HepG2 (cell line): ENCODE measurements around the gene HOXD12. TPM values are rescaled to one million over a fixed set of nuclear protein-coding genes. Genes with fewer than 3 reads are reported as not detected.
A peak's percentile ranks its signal among the peaks of the same experiment; 100 is the strongest.

Source experiments
- ATAC-seq: fragments of 200-7000 bp; cut with Tn5 transposase; 3 replicates; pipeline ENCODE4 v1.9.1; 2020; ENCODE audit warnings: mild to moderate bottlenecking, moderate library complexity
- BruUV-seq: library from RNA; stranded (reverse); fragments of 400-500 nt; replicated peaks from 2 replicates; lab custom pipeline; 2021; lab: Mats Ljungman, UMichigan
- CTCF ChIA-PET: fragments of 300-600 bp; formaldehyde crosslinking; extraction: SDS; loops from one replicate; lab custom pipeline; 2021; ENCODE audit warnings: low total read pairs, inconsistent platforms, low intra/inter-chr PET ratio; lab: Yijun Ruan, JAX
- POLR2A ChIA-PET: fragments of 350-600 bp; sonication (Branson Sonifier 250); formaldehyde crosslinking; loops from one replicate; lab custom pipeline; 2020; ENCODE audit warnings: antibody characterized with exemption, inconsistent platforms; lab: Yijun Ruan, JAX
- DNase-seq: peaks from one replicate; pipeline ENCODE4 v3.0.0-alpha.2; 2015; ENCODE audit warnings: low spot score
- FAIRE-seq: peaks from 3 replicates; lab custom pipeline; 2011; peaks lifted over from hg19 to GRCh38; lab: Jason Lieb, UNC
- H2AFZ ChIP-seq: one replicate; pipeline ENCODE4 v1.6.1; 2011; ENCODE audit warnings: low read length, inconsistent platforms
- H3K27ac ChIP-seq: fragments of 300-600 bp; 3 replicates; pipeline ENCODE4 v1.8.0; 2011; ENCODE audit warnings: mixed run types, mild to moderate bottlenecking, mixed read lengths, low read length, inconsistent platforms; ENCODE audit not compliant: insufficient read depth; ENCODE audit errors: extremely low read length
- H3K27me3 ChIP-seq, 2 experiments: fragments of 200-600 bp in 1 of 2; 2 replicates in 1 of 2; 3 replicates in 1 of 2; pipeline versions ENCODE4 v1.6.0 to v1.8.0; 2011; ENCODE audit warnings: low read length in 2 of 2, mild to moderate bottlenecking in 2 of 2, moderate library complexity in 2 of 2, inconsistent platforms in 1 of 2; ENCODE audit not compliant: insufficient read depth in 2 of 2, control insufficient read depth in 1 of 2
- H3K36me3 ChIP-seq, 2 experiments: fragments of 200-600 bp in 1 of 2; replicated peaks in 1 of 2; 2 replicates in 1 of 2; 3 replicates in 1 of 2; pipeline versions ENCODE4 v1.5.1 to v1.8.0; 2011; ENCODE audit warnings: low read length in 2 of 2, inconsistent platforms in 1 of 2; ENCODE audit not compliant: insufficient read depth in 2 of 2, control insufficient read depth in 1 of 2
- H3K4me1 ChIP-seq: 2 replicates; pipeline ENCODE4 v1.5.1; 2012; ENCODE audit warnings: low read length, inconsistent platforms; ENCODE audit not compliant: insufficient read depth
- H3K4me2 ChIP-seq: 2 replicates; pipeline ENCODE4 v1.6.0; 2011; ENCODE audit warnings: low read depth, low read length, inconsistent platforms
- H3K4me3 ChIP-seq, 3 experiments: fragments of 200-600 bp in 1 of 3; sonication (generic), shearing (Covaris generic) in 1 of 3; replicated peaks in 1 of 3; 2 replicates each; pipeline ENCODE4 v1.5.1; 2011 to 2016; ENCODE audit warnings: low read length in 3 of 3, inconsistent platforms in 2 of 3, low read depth in 2 of 3, mild to moderate bottlenecking in 2 of 3, control low read depth in 1 of 3, mixed read lengths in 1 of 3; ENCODE audit not compliant: insufficient read depth in 1 of 3
- H3K79me2 ChIP-seq: one replicate; pipeline ENCODE4 v1.6.1; 2011; ENCODE audit warnings: low read length, inconsistent platforms; ENCODE audit not compliant: insufficient read depth
- H3K9ac ChIP-seq: 2 replicates; pipeline ENCODE4 v1.6.0; 2011; ENCODE audit warnings: mild to moderate bottlenecking, low read depth, low read length, inconsistent platforms; ENCODE audit not compliant: insufficient read depth
- H3K9me3 ChIP-seq: 2 replicates; pipeline ENCODE4 v1.5.1; 2012; ENCODE audit warnings: mild to moderate bottlenecking, low read length
- H4K20me1 ChIP-seq: 2 replicates; pipeline ENCODE4 v1.6.0; 2011; ENCODE audit warnings: inconsistent platforms, mild to moderate bottlenecking, low read length, moderate library complexity; ENCODE audit not compliant: insufficient read depth
- CEBPZ ChIP-seq: IDR thresholded peaks from 2 replicates; pipeline ENCODE4 v1.6.1; 2012; ENCODE audit warnings: low read length, improper control_type of control experiment
- EZH2 ChIP-seq: conservative IDR thresholded peaks from 2 replicates; pipeline ENCODE4 v1.6.1; 2012; ENCODE audit warnings: mild to moderate bottlenecking, low read depth, low read length, moderate library complexity
- WGBS: methylation state at CpG from one replicate; pipeline ENCODE4 v1.1.6; 2017; ENCODE audit warnings: low lambda C conversion rate; 5-methylcytosine and 5-hydroxymethylcytosine counted together
- in situ Hi-C: cut with HindIII; loops from 2 replicates; pipeline ENCODE4 v1.10.0; 2017; ENCODE audit warnings: low pct_unique_long_range_greater_than_20kb; ENCODE audit not compliant: extremely low pct_ligation_motif_present
- intact Hi-C: fragments of 100-400 bp; cut with micrococcal nuclease; formaldehyde crosslinking; loops from one replicate; pipeline ENCODE4 v1.10.0; 2022; ENCODE audit not compliant: unreplicated experiment
- polyA plus RNA-seq, 8 experiments: library from polyadenylated mRNA; depleted of rRNA in 3 of 8; stranded (reverse) in 7 of 8; unstranded in 1 of 8; fragments of >200 nt; fragmentation: Illumina TruSeq in 4 of 8; extraction: Trizol in 4 of 8; gene quantifications; 2 replicates each; pipeline versions ENCODE4 v1.2.1 to v1.2.3, GENCODE V29; 2011 to 2016; ENCODE audit warnings: low read depth in 4 of 8, missing spikeins in 1 of 8, mixed read lengths in 1 of 8; ENCODE audit not compliant: insufficient read depth in 1 of 8
- total RNA-seq, 5 experiments: library from RNA; depleted of rRNA; stranded (reverse); fragments of >200 nt; fragmentation: Illumina TruSeq; extraction: Trizol; gene quantifications; 2 replicates each; pipeline ENCODE4 v1.2.3, GENCODE V29; 2016; ENCODE audit warnings: low read depth in 1 of 5
- TF ChIP-seq, protein P1 (sequence below): sonication (generic); formaldehyde crosslinking; IDR thresholded peaks from 2 replicates; pipeline ENCODE4 v1.8.1; 2023; ENCODE audit warnings: mild to moderate bottlenecking, moderate library complexity, missing genetic modification reagents
- TF ChIP-seq, protein P2 (sequence below): sonication (generic); formaldehyde crosslinking; IDR thresholded peaks from 2 replicates; pipeline ENCODE4 v1.9.0; 2022; ENCODE audit warnings: missing genetic modification reagents, mild to moderate bottlenecking, borderline replicate concordance

The HOXD12 gene
- total and polyA plus RNA-seq, 2 of the 13 experiments (the other 11 are each of a cell fraction or from before 2014, with no cell fraction given): not detected

- peaks cover 13 to 87% of the 10 kb centered on the region in 2 experiments; a peak in 4 of 5 replicates for H3K27me3 ChIP-seq
- H3K36me3 ChIP-seq: no peaks in the 10 kb centered on the region
- ATAC-seq (no peak), FAIRE-seq (no peak), DNase-seq (no peak)
- H4K20me1 ChIP-seq: no peaks in the 10 kb centered on the region
- POLR2A ChIA-PET: no interaction called here
- no peak overlapping the region for H3K4me3 ChIP-seq
- H3K4me1 ChIP-seq: peaks cover 25% of the 10 kb centered on the region
- no peak overlapping the region for H2AFZ ChIP-seq
- TF ChIP-seq EZH2 (peak; percentile 30; the same call in 1 of the 2 replicates), CEBPZ (no peak)
- TF ChIP-seq, protein P1, sequence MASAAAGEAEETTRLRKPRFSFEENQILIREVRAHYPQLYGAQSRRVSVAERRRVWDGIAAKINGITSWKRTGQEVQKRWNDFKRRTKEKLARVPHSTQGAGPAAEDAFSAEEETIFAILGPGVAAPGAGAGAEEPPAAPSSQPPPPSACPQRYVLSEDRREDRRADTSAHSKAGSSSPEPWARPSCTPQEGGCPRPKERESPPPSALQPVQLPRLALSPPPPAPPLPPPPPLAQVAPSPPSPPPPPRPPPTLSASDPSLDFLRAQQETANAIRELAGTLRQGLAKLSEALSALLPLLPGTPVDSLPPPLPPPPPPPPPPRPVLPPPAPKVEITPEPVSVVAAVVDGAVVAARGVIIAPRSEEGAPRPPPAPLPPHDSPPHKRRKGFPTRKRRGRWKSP: no peak
- TF ChIP-seq, protein P2, sequence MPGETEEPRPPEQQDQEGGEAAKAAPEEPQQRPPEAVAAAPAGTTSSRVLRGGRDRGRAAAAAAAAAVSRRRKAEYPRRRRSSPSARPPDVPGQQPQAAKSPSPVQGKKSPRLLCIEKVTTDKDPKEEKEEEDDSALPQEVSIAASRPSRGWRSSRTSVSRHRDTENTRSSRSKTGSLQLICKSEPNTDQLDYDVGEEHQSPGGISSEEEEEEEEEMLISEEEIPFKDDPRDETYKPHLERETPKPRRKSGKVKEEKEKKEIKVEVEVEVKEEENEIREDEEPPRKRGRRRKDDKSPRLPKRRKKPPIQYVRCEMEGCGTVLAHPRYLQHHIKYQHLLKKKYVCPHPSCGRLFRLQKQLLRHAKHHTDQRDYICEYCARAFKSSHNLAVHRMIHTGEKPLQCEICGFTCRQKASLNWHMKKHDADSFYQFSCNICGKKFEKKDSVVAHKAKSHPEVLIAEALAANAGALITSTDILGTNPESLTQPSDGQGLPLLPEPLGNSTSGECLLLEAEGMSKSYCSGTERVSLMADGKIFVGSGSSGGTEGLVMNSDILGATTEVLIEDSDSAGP: no peak
- H3K9ac ChIP-seq: no peak overlapping the region
- no peak overlapping the region for H3K4me2 ChIP-seq
- intact Hi-C loops: no loop called here
- H3K9me3 ChIP-seq: no peaks in the 10 kb centered on the region
- no peak overlapping the region for H3K27ac ChIP-seq
- in situ Hi-C loops: no loop called here
- no peaks in the 10 kb centered on the region for H3K79me2 ChIP-seq
- BruUV-seq: no TSS peak
- 43% methylated on average over 40 of the region's 40 CpGs for WGBS
- CTCF ChIA-PET: interaction anchor here (0.8 to 2.1 kb wide), 3 partner anchors 395 to 718 kb away, joined by 3 to 26 read pairs (median 4); no protein-coding TSS in a partner anchor
Measured at GRCh38 chr2:176085120-176085788, 14.3 kb upstream of the HOXD12 start.
